HEK293 (cell line): Measurements from ENCODE around the gene ZNF311.
"Not testable (repeated sequence)": the region's sequence is repeated elsewhere in the genome, so short reads cannot be mapped to it uniquely, and the experiment has no call there.

Experiments
- CTCF ChIA-PET: fragments of 350-600 bp; formaldehyde crosslinking; extraction: SDS; loops from one replicate; lab custom pipeline; 2021; ENCODE audit warnings: antibody characterized with exemption; lab: Yijun Ruan, JAX
- POLR2A ChIA-PET: fragments of 300-600 bp; formaldehyde crosslinking; extraction: SDS; loops from one replicate; lab custom pipeline; 2020; ENCODE audit warnings: antibody characterized with exemption, inconsistent platforms; lab: Yijun Ruan, JAX
- H3K27ac ChIP-seq: fragments of 200-500 bp; sonication (Bioruptor generic); 2 replicates; pipeline ENCODE4 v1.5.1; 2014; ENCODE audit warnings: low read depth, low read length, control low read depth, inconsistent platforms; ENCODE audit errors: extremely low read depth
- H3K36me3 ChIP-seq, 2 experiments: fragments of 200-500 bp in 1 of 2; sonication (Bioruptor generic) in 1 of 2; 1 replicate in 1 of 2; 2 replicates in 1 of 2; pipeline ENCODE4 v1.5.1; 2014 to 2017; ENCODE audit warnings: inconsistent platforms in 2 of 2, low read length in 2 of 2; ENCODE audit not compliant: control insufficient read depth in 2 of 2, insufficient read depth in 1 of 2
- H3K4me1 ChIP-seq: fragments of 200-500 bp; sonication (Bioruptor generic); 2 replicates; pipeline ENCODE4 v1.5.1; 2014; ENCODE audit warnings: mild to moderate bottlenecking, low read length, inconsistent platforms; ENCODE audit not compliant: control insufficient read depth, insufficient read depth
- H3K4me3 ChIP-seq: 2 replicates; pipeline ENCODE4 v1.5.1; 2011; ENCODE audit warnings: low read depth, mild to moderate bottlenecking, control low read depth, low read length, moderate library complexity
- H3K9me3 ChIP-seq: fragments of 200-500 bp; sonication (Bioruptor generic); 2 replicates; pipeline ENCODE4 v1.5.1; 2014; ENCODE audit warnings: low read depth, low read length, inconsistent platforms; ENCODE audit not compliant: control insufficient read depth, insufficient read depth
- HOXA7 ChIP-seq: sonication (generic); formaldehyde crosslinking; IDR thresholded peaks from 2 replicates; pipeline ENCODE4 v1.8.1; 2022; ENCODE audit warnings: missing genetic modification reagents, borderline replicate concordance
- IKZF3 ChIP-seq: fragments of 450-650 bp; IDR thresholded peaks from 2 replicates; pipeline ENCODE4 v1.5.0; 2018; ENCODE audit warnings: missing biosample characterization, mild to moderate bottlenecking, missing genetic modification characterization, moderate library complexity
- KLF10 ChIP-seq: fragments of 450-650 bp; IDR thresholded peaks from 2 replicates; pipeline ENCODE4 v1.5.1; 2018; ENCODE audit warnings: missing biosample characterization, mild to moderate bottlenecking, missing genetic modification characterization
- ZBTB26 ChIP-seq: fragments of 450-650 bp; formaldehyde crosslinking; optimal IDR thresholded peaks from 2 replicates; pipeline ENCODE3; 2016; ENCODE audit warnings: missing biosample characterization, mild to moderate bottlenecking, missing genetic modification characterization
- ZBTB44 ChIP-seq: fragments of 450-650 bp; IDR thresholded peaks from 2 replicates; pipeline ENCODE4 v1.5.1; 2018; ENCODE audit warnings: missing biosample characterization, mild to moderate bottlenecking, missing genetic modification characterization
- ZBTB8A ChIP-seq: fragments of 450-650 bp; formaldehyde crosslinking; IDR thresholded peaks from 2 replicates; pipeline ENCODE4 v1.5.1; 2016; ENCODE audit warnings: missing biosample characterization, missing genetic modification characterization
- ZNF114 ChIP-seq: fragments of 450-650 bp; formaldehyde crosslinking; IDR thresholded peaks from 2 replicates; pipeline ENCODE4 v1.5.0; 2017; ENCODE audit warnings: missing biosample characterization, missing genetic modification characterization
- ZNF138 ChIP-seq: fragments of 450-650 bp; formaldehyde crosslinking; IDR thresholded peaks from 2 replicates; pipeline ENCODE4 v1.5.1; 2016; ENCODE audit warnings: missing biosample characterization, missing genetic modification characterization, borderline replicate concordance
- ZNF140 ChIP-seq: fragments of 450-650 bp; formaldehyde crosslinking; IDR thresholded peaks from 2 replicates; pipeline ENCODE4 v1.5.1; 2016; ENCODE audit warnings: missing biosample characterization, missing genetic modification characterization
- ZNF175 ChIP-seq: fragments of 450-650 bp; formaldehyde crosslinking; IDR thresholded peaks from 2 replicates; pipeline ENCODE4 v1.5.1; 2016; ENCODE audit warnings: missing biosample characterization, missing genetic modification characterization
- ZNF184 ChIP-seq: fragments of 450-650 bp; IDR thresholded peaks from 2 replicates; pipeline ENCODE4 v1.5.1; 2018; ENCODE audit warnings: missing biosample characterization, mild to moderate bottlenecking, missing genetic modification characterization
- ZNF19 ChIP-seq: fragments of 450-650 bp; formaldehyde crosslinking; IDR thresholded peaks from 2 replicates; pipeline ENCODE4; 2016; ENCODE audit warnings: missing biosample characterization, missing genetic modification characterization, low read depth
- ZNF214 ChIP-seq: fragments of 450-650 bp; formaldehyde crosslinking; IDR thresholded peaks from 2 replicates; pipeline ENCODE4 v1.5.1; 2017; ENCODE audit warnings: missing biosample characterization, mild to moderate bottlenecking, missing genetic modification characterization, borderline replicate concordance
- ZNF433 ChIP-seq: fragments of 450-650 bp; formaldehyde crosslinking; IDR thresholded peaks from 2 replicates; pipeline ENCODE4 v1.5.1; 2016; ENCODE audit warnings: missing biosample characterization, missing genetic modification characterization, low read depth
- ZNF473 ChIP-seq: fragments of 450-650 bp; formaldehyde crosslinking; IDR thresholded peaks from 2 replicates; pipeline ENCODE4 v1.5.1; 2017; ENCODE audit warnings: missing biosample characterization, missing genetic modification characterization
- ZNF544 ChIP-seq: fragments of 450-650 bp; formaldehyde crosslinking; IDR thresholded peaks from 2 replicates; pipeline ENCODE4 v1.5.0; 2017; ENCODE audit warnings: missing biosample characterization, missing genetic modification characterization
- ZNF561 ChIP-seq: fragments of 450-650 bp; IDR thresholded peaks from 2 replicates; pipeline ENCODE4 v1.5.1; 2018; ENCODE audit warnings: missing biosample characterization, missing genetic modification characterization, borderline replicate concordance
- TF ChIP-seq, protein P1 (sequence below): fragments of 450-650 bp; formaldehyde crosslinking; IDR thresholded peaks from 2 replicates; pipeline ENCODE4; 2016; ENCODE audit warnings: missing biosample characterization, missing genetic modification characterization
- TF ChIP-seq, protein P2 (sequence below): fragments of 450-650 bp; formaldehyde crosslinking; IDR thresholded peaks from 2 replicates; pipeline ENCODE4 v1.5.1; 2017; ENCODE audit warnings: missing biosample characterization, missing genetic modification characterization
- TF ChIP-seq, protein P3 (sequence below): fragments of 450-650 bp; formaldehyde crosslinking; IDR thresholded peaks from 2 replicates; pipeline ENCODE4 v1.5.1; 2016; ENCODE audit warnings: missing biosample characterization, missing genetic modification characterization, borderline replicate concordance

Gene ZNF311

DNA sequence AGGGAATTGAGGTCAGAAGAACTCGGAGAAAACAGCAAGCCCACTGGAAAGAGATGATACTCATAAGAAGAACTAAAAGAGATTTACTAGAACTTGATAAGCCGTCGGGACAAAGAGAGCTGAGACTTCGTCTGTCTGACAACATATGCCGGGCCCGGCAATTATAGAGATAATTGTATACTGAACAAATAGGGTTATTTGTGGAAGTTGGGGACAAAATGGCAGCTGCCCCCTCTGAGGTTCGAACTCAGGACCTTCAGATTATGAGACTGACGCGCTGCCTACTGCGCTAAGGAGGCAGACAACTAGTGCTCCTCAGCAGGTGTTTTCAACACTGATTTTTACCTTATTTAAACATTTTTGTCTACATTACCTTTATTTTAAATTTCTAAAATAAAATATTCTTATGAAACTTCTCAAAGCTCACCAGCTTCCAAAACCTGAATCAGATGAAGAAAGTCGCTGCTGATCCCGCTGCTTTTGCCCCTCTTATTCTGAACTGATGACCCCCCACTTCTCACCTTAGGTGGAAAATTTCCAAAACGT lies 52.0 kb downstream of the ZNF311 start (continued):
- TF ChIP-seq, protein P1, sequence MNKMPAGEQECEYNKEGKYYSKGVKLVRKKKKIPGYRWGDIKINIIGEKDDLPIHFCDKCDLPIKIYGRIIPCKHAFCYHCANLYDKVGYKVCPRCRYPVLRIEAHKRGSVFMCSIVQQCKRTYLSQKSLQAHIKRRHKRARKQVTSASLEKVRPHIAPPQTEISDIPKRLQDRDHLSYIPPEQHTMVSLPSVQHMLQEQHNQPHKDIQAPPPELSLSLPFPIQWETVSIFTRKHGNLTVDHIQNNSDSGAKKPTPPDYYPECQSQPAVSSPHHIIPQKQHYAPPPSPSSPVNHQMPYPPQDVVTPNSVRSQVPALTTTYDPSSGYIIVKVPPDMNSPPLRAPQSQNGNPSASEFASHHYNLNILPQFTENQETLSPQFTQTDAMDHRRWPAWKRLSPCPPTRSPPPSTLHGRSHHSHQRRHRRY (tag by site-specific recombination): no peak
- TF ChIP-seq ZNF138 (tag by site-specific recombination) (no peak), ZBTB8A (tag by site-specific recombination) (0 out of 2 replicates have a peak, but pooled peaks have one; percentile 39), ZBTB44 (tag by site-specific recombination) (peak; percentile 27; the same call in 1 of the 2 replicates), ZNF561 (tag by site-specific recombination) (peak; percentile 69; the same call in 1 of the 2 replicates), ZNF544 (tag by site-specific recombination) (no peak), ZNF433 (no peak), ZNF140 (no peak), ZNF114 (tag by site-specific recombination) (no peak), ZNF184 (peak; percentile 79; the same call in 1 of the 2 replicates), ZNF214 (tag by site-specific recombination) (no peak), ZNF19 (tag by site-specific recombination) (no peak), ZBTB26 (tag by site-specific recombination) (no peak), ZNF473 (no peak), KLF10 (tag by site-specific recombination) (peak; percentile 58), ZNF175 (no peak), IKZF3 (tag by site-specific recombination) (no peak), HOXA7 (CRISPR knock-in tag) (no peak)
- TF ChIP-seq, protein P2, sequence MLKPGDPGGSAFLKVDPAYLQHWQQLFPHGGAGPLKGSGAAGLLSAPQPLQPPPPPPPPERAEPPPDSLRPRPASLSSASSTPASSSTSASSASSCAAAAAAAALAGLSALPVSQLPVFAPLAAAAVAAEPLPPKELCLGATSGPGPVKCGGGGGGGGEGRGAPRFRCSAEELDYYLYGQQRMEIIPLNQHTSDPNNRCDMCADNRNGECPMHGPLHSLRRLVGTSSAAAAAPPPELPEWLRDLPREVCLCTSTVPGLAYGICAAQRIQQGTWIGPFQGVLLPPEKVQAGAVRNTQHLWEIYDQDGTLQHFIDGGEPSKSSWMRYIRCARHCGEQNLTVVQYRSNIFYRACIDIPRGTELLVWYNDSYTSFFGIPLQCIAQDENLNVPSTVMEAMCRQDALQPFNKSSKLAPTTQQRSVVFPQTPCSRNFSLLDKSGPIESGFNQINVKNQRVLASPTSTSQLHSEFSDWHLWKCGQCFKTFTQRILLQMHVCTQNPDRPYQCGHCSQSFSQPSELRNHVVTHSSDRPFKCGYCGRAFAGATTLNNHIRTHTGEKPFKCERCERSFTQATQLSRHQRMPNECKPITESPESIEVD (tag by site-specific recombination): 0 out of 2 replicates have a peak, but pooled peaks have one; percentile 23
- TF ChIP-seq, protein P3, sequence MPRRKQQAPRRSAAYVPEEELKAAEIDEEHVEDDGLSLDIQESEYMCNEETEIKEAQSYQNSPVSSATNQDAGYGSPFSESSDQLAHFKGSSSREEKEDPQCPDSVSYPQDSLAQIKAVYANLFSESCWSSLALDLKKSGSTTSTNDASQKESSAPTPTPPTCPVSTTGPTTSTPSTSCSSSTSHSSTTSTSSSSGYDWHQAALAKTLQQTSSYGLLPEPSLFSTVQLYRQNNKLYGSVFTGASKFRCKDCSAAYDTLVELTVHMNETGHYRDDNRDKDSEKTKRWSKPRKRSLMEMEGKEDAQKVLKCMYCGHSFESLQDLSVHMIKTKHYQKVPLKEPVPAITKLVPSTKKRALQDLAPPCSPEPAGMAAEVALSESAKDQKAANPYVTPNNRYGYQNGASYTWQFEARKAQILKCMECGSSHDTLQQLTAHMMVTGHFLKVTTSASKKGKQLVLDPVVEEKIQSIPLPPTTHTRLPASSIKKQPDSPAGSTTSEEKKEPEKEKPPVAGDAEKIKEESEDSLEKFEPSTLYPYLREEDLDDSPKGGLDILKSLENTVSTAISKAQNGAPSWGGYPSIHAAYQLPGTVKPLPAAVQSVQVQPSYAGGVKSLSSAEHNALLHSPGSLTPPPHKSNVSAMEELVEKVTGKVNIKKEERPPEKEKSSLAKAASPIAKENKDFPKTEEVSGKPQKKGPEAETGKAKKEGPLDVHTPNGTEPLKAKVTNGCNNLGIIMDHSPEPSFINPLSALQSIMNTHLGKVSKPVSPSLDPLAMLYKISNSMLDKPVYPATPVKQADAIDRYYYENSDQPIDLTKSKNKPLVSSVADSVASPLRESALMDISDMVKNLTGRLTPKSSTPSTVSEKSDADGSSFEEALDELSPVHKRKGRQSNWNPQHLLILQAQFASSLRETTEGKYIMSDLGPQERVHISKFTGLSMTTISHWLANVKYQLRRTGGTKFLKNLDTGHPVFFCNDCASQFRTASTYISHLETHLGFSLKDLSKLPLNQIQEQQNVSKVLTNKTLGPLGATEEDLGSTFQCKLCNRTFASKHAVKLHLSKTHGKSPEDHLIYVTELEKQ (tag by site-specific recombination): no peak

GRCh38 chr6:28949656-28950195 lies 55.4 kb downstream of the ZNF311 start:
- ChIA-PET POLR2A (interaction anchor here (0.6 to 1.2 kb wide), 4 partner anchors 15 to 154 kb away, joined by 3 read pairs; no protein-coding TSS in a partner anchor), CTCF (interaction anchor here (0.6 to 1.1 kb wide), 3 partner anchors 32 to 156 kb away, joined by 3 to 5 read pairs (median 3); no protein-coding TSS in a partner anchor)

More at GRCh38 chr6:28949656-28950195, 55.4 kb downstream of the ZNF311 start:
- not testable (repeated sequence) for H3K4me3 ChIP-seq, H3K36me3 ChIP-seq, H3K9me3 ChIP-seq, H3K4me1 ChIP-seq, H3K27ac ChIP-seq
